Activated CD4-positive, alpha-beta memory T cell treated with anti-CD3 and anti-CD28 coated beads, Interleukin-2, amount 10 ng/mL, durations not matched to agents 7 days and 5 days (primary cell): ENCODE data around the gene BNC2. TPM values are rescaled to one million over a fixed set of nuclear protein-coding genes. Genes with fewer than 3 reads are reported as not detected.

Experiments used
- CTCF ChIA-PET: fragments of 350-600 bp; sonication (Branson Sonifier 250); formaldehyde crosslinking; loops from one replicate; lab custom pipeline; 2021; ENCODE audit warnings: antibody characterized with exemption, inconsistent platforms; lab: Charles Lee
- POLR2A ChIA-PET: fragments of 350-600 bp; sonication (Branson Sonifier 250); formaldehyde crosslinking; loops from one replicate; lab custom pipeline; 2021; ENCODE audit warnings: antibody characterized with exemption; lab: Charles Lee
- DNase-seq: peaks from one replicate; pipeline ENCODE4 v3.0.0-alpha.2; 2020
- H3K27ac Mint-ChIP-seq: one replicate; pipeline ENCODE4 v1.8.0; 2021; ENCODE audit warnings: mild to moderate bottlenecking, mixed read lengths
- H3K27me3 Mint-ChIP-seq: one replicate; pipeline ENCODE4 v1.8.0; 2021; ENCODE audit warnings: mixed read lengths
- H3K36me3 Mint-ChIP-seq: one replicate; pipeline ENCODE4 v1.8.0; 2021; ENCODE audit warnings: low read depth, mixed read lengths
- H3K4me1 Mint-ChIP-seq: one replicate; pipeline ENCODE4 v1.8.0; 2021; ENCODE audit warnings: mixed read lengths
- H3K4me3 Mint-ChIP-seq: one replicate; pipeline ENCODE4 v1.8.0; 2021; ENCODE audit warnings: mild to moderate bottlenecking, mixed read lengths
- H3K9me3 Mint-ChIP-seq: one replicate; pipeline ENCODE4 v1.8.0; 2021; ENCODE audit warnings: mixed read lengths
- total RNA-seq, 2 experiments: library from RNA; stranded (reverse); gene quantifications; one replicate each; pipeline ENCODE4 v1.2.3, GENCODE V29; 2021

Gene BNC2
- total RNA-seq, 2 experiments from 2014 or later, result not detected

- Mint-ChIP-seq H3K4me3 (no peak overlapping the region), H3K9me3 (no peaks in the 10 kb centered on the region), H3K4me1 (no peaks in the 10 kb centered on the region), H3K27ac (no peak overlapping the region), H3K36me3 (no peaks in the 10 kb centered on the region), H3K27me3 (peaks cover 10% of the 10 kb centered on the region)
- ChIA-PET POLR2A (no interaction called here), CTCF (no interaction called here)
- DNase-seq, result no peak
Observed at GRCh38 chr9:16721972-16722371, 148.5 kb downstream of the BNC2 start.

- no peak overlapping the region for H3K27ac Mint-ChIP-seq
Observed at GRCh38 chr9:16720386-16720785, 150.1 kb downstream of the BNC2 start.

GRCh38 chr9:16719921-16720320, 150.5 kb downstream of the BNC2 start:
- H3K27ac Mint-ChIP-seq, result no peak overlapping the region
- POLR2A ChIA-PET, result no interaction called here
- no peak overlapping the region for H3K4me3 Mint-ChIP-seq
- no peaks in the 10 kb centered on the region for H3K27me3 Mint-ChIP-seq
- CTCF ChIA-PET, result no interaction called here
- no peaks in the 10 kb centered on the region for H3K9me3 Mint-ChIP-seq
- no peaks in the 10 kb centered on the region for H3K36me3 Mint-ChIP-seq
- no peak for DNase-seq
- H3K4me1 Mint-ChIP-seq, result no peaks in the 10 kb centered on the region

More at GRCh38 chr9:16720386-16720785, 150.1 kb downstream of the BNC2 start:
- no peaks in the 10 kb centered on the region for H3K36me3 Mint-ChIP-seq
- no peak overlapping the region for H3K4me3 Mint-ChIP-seq
- H3K4me1 Mint-ChIP-seq, result no peaks in the 10 kb centered on the region
- H3K27me3 Mint-ChIP-seq, result no peaks in the 10 kb centered on the region
- ChIA-PET CTCF (no interaction called here), POLR2A (no interaction called here)
- H3K9me3 Mint-ChIP-seq, result no peaks in the 10 kb centered on the region
- no peak for DNase-seq

GRCh38 chr9:16718952-16719351, 151.5 kb downstream of the BNC2 start:
- no peaks in the 10 kb centered on the region for H3K4me1 Mint-ChIP-seq
- POLR2A ChIA-PET, result no interaction called here
- H3K27me3 Mint-ChIP-seq, result no peaks in the 10 kb centered on the region
- CTCF ChIA-PET, result no interaction called here
- no peaks in the 10 kb centered on the region for H3K9me3 Mint-ChIP-seq
- H3K4me3 Mint-ChIP-seq, result no peak overlapping the region
- no peak overlapping the region for H3K27ac Mint-ChIP-seq
- no peak for DNase-seq
- H3K36me3 Mint-ChIP-seq, result no peaks in the 10 kb centered on the region

- Mint-ChIP-seq H3K9me3 (no peaks in the 10 kb centered on the region), H3K27me3 (no peaks in the 10 kb centered on the region), H3K4me3 (no peak overlapping the region), H3K27ac (no peak overlapping the region), H3K4me1 (no peaks in the 10 kb centered on the region), H3K36me3 (no peaks in the 10 kb centered on the region)
- DNase-seq, result no peak
- CTCF ChIA-PET, result no interaction called here
- POLR2A ChIA-PET, result no interaction called here
Observed at GRCh38 chr9:16718296-16718695, 152.2 kb downstream of the BNC2 start.

- no peaks in the 10 kb centered on the region for H3K4me1 Mint-ChIP-seq
- no peaks in the 10 kb centered on the region for H3K36me3 Mint-ChIP-seq
- H3K27me3 Mint-ChIP-seq, result no peaks in the 10 kb centered on the region
- H3K4me3 Mint-ChIP-seq, result no peak overlapping the region
- POLR2A ChIA-PET, result no interaction called here
- H3K9me3 Mint-ChIP-seq, result no peaks in the 10 kb centered on the region
- CTCF ChIA-PET, result no interaction called here
- no peak overlapping the region for H3K27ac Mint-ChIP-seq
- DNase-seq, result no peak
Observed at GRCh38 chr9:16716601-16717000, 153.9 kb downstream of the BNC2 start.

- POLR2A ChIA-PET, result no interaction called here
- CTCF ChIA-PET, result no interaction called here
- H3K27me3 Mint-ChIP-seq, result no peaks in the 10 kb centered on the region
- no peaks in the 10 kb centered on the region for H3K9me3 Mint-ChIP-seq
- no peaks in the 10 kb centered on the region for H3K36me3 Mint-ChIP-seq
- no peak for DNase-seq
- no peak overlapping the region for H3K27ac Mint-ChIP-seq
- no peaks in the 10 kb centered on the region for H3K4me1 Mint-ChIP-seq
- H3K4me3 Mint-ChIP-seq, result no peak overlapping the region
Observed at GRCh38 chr9:16715404-16715803, 155.1 kb downstream of the BNC2 start.

- ChIA-PET CTCF (no interaction called here), POLR2A (no interaction called here)
- Mint-ChIP-seq H3K36me3 (no peaks in the 10 kb centered on the region), H3K27me3 (no peaks in the 10 kb centered on the region), H3K4me3 (no peak overlapping the region), H3K9me3 (peaks cover 8% of the 10 kb centered on the region), H3K4me1 (no peaks in the 10 kb centered on the region), H3K27ac (no peak overlapping the region)
- DNase-seq, result no peak
Observed at GRCh38 chr9:16712787-16713186, 157.7 kb downstream of the BNC2 start.

- ChIA-PET CTCF (interaction anchor here (1.0 kb wide), 1 partner anchor 13 kb away, joined by 3 read pairs; no protein-coding TSS in a partner anchor), POLR2A (no interaction called here)
- Mint-ChIP-seq H3K27ac (no peak overlapping the region), H3K27me3 (no peaks in the 10 kb centered on the region), H3K4me1 (no peaks in the 10 kb centered on the region), H3K9me3 (peaks cover 8% of the 10 kb centered on the region), H3K4me3 (no peak overlapping the region), H3K36me3 (no peaks in the 10 kb centered on the region)
- DNase-seq, result no peak
Observed at GRCh38 chr9:16710888-16711287, 159.6 kb downstream of the BNC2 start.

- no peak overlapping the region for H3K4me3 Mint-ChIP-seq
- no peak for DNase-seq
- no peaks in the 10 kb centered on the region for H3K27me3 Mint-ChIP-seq
- H3K9me3 Mint-ChIP-seq, result peaks cover 12% of the 10 kb centered on the region
- H3K4me1 Mint-ChIP-seq, result no peaks in the 10 kb centered on the region
- no peaks in the 10 kb centered on the region for H3K36me3 Mint-ChIP-seq
- H3K27ac Mint-ChIP-seq, result no peak overlapping the region
- ChIA-PET POLR2A (no interaction called here), CTCF (no interaction called here)
Observed at GRCh38 chr9:16709924-16710323, 160.5 kb downstream of the BNC2 start.

GRCh38 chr9:16708656-16709435, 161.6 kb downstream of the BNC2 start:
- H3K4me1 Mint-ChIP-seq, result no peaks in the 10 kb centered on the region
- H3K4me3 Mint-ChIP-seq, result no peak overlapping the region
- no peaks in the 10 kb centered on the region for H3K27me3 Mint-ChIP-seq
- H3K36me3 Mint-ChIP-seq, result no peaks in the 10 kb centered on the region
- H3K9me3 Mint-ChIP-seq, result peaks cover 12% of the 10 kb centered on the region
- no peak for DNase-seq
- POLR2A ChIA-PET, result no interaction called here
- H3K27ac Mint-ChIP-seq, result no peak overlapping the region
- CTCF ChIA-PET, result no interaction called here

GRCh38 chr9:16705111-16705604, 165.3 kb downstream of the BNC2 start:
- Mint-ChIP-seq H3K9me3 (peaks cover 12% of the 10 kb centered on the region), H3K27me3 (no peaks in the 10 kb centered on the region), H3K4me3 (no peak overlapping the region), H3K36me3 (no peaks in the 10 kb centered on the region), H3K4me1 (no peaks in the 10 kb centered on the region), H3K27ac (no peak overlapping the region)
- POLR2A ChIA-PET, result no interaction called here
- no peak for DNase-seq
- CTCF ChIA-PET, result no interaction called here

- no peak for DNase-seq
- H3K36me3 Mint-ChIP-seq, result no peaks in the 10 kb centered on the region
- no peaks in the 10 kb centered on the region for H3K27me3 Mint-ChIP-seq
- H3K4me3 Mint-ChIP-seq, result no peak overlapping the region
- no peaks in the 10 kb centered on the region for H3K4me1 Mint-ChIP-seq
- ChIA-PET CTCF (no interaction called here), POLR2A (no interaction called here)
- H3K9me3 Mint-ChIP-seq, result peaks cover 12% of the 10 kb centered on the region
- no peak overlapping the region for H3K27ac Mint-ChIP-seq
Observed at GRCh38 chr9:16704116-16705110, 166.1 kb downstream of the BNC2 start.
